ENCODE data around the gene LAMC3.
A peak's percentile ranks its signal among the peaks of the same experiment; 100 is the strongest.

Gene LAMC3

DNA sequence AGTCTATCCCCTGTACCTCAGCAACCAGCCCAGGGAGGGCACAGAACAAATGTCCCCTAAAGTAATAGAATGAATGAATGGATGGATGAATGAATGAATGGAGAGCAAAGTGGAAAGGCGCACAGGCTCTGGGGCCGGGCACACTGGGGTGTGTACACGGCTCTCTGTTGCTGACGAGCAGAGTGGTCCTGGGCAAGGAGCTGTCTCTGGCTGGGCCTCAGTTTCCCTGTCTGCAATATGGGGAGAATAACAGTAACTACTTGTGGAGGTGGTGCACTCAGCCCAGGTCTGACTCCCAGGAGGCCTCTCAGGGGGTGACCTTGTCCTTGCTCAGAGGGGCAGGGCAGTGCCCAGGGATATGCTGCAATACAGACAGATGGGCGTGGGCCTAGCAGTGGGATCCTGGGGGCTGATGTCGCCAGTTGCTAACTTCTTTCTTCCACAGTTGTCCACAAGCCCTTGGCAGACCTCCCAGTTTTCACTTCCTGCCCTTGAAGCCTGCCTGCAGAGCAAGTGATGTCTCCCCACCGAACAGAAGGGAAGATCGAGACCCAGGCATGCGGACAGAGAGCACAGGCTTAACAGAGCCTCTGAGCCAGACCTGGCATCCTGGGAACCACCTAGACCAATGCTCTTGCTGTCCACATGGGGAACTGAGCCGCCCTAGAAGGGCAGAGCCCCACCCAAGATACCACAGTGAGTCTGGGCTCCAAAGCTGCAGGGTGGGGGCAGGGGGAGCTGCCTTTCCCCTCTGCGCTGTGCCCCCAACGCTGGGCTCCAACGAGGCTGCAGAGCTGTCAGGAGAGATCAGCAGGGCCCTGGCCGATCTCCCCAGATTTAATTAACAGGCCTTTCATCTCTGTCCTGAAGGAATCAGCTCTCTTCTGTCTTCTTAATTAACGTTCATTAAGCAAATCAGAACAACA is 13.6 kb upstream of the LAMC3 start:
- TF ChIP-seq BACH2 (CRISPR knock-in tag; IDR thresholded peaks at IDR 0.05; ENCODE audit: borderline replicate concordance) (no peak), ZFP30 (CRISPR knock-in tag; IDR thresholded peaks at IDR 0.05) (no peak), ZNF70 (CRISPR knock-in tag; IDR thresholded peaks at IDR 0.05) (no peak), ZFP3 (CRISPR knock-in tag; IDR thresholded peaks at IDR 0.05) (no peak), RARB (CRISPR knock-in tag; IDR thresholded peaks at IDR 0.05) (no peak), ARNTL (CRISPR knock-in tag; IDR thresholded peaks at IDR 0.05; ENCODE audit: borderline replicate concordance, low read depth) (no peak), GLIS3 (CRISPR knock-in tag; IDR thresholded peaks at IDR 0.05) (no peak), ESRRG (CRISPR knock-in tag; IDR thresholded peaks at IDR 0.05) (no peak), TOX (CRISPR knock-in tag; IDR thresholded peaks at IDR 0.05; ENCODE audit: borderline replicate concordance) (no peak)
- TF ChIP-seq, protein P1, sequence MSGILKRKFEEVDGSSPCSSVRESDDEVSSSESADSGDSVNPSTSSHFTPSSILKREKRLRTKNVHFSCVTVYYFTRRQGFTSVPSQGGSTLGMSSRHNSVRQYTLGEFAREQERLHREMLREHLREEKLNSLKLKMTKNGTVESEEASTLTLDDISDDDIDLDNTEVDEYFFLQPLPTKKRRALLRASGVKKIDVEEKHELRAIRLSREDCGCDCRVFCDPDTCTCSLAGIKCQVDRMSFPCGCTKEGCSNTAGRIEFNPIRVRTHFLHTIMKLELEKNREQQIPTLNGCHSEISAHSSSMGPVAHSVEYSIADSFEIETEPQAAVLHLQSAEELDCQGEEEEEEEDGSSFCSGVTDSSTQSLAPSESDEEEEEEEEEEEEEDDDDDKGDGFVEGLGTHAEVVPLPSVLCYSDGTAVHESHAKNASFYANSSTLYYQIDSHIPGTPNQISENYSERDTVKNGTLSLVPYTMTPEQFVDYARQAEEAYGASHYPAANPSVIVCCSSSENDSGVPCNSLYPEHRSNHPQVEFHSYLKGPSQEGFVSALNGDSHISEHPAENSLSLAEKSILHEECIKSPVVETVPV (CRISPR knock-in tag; IDR thresholded peaks at IDR 0.05): no peak
- peak; percentile 18 for ATAC-seq

DNA sequence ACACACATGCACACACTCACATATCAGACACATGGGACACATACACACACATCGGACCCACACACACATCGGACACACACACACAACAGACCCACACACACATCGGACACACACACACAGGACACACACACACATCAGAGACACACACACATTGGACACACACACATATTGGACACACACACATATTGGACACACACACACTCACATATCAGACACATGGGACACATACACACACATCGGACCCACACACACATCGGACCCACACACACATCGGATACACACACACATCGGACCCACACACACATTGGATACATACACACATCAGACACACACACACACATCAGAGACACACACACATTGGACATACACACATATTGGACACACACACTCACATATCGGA is 12.8 kb upstream of the LAMC3 start:
- ATAC-seq: no peak
- TF ChIP-seq, protein P2, sequence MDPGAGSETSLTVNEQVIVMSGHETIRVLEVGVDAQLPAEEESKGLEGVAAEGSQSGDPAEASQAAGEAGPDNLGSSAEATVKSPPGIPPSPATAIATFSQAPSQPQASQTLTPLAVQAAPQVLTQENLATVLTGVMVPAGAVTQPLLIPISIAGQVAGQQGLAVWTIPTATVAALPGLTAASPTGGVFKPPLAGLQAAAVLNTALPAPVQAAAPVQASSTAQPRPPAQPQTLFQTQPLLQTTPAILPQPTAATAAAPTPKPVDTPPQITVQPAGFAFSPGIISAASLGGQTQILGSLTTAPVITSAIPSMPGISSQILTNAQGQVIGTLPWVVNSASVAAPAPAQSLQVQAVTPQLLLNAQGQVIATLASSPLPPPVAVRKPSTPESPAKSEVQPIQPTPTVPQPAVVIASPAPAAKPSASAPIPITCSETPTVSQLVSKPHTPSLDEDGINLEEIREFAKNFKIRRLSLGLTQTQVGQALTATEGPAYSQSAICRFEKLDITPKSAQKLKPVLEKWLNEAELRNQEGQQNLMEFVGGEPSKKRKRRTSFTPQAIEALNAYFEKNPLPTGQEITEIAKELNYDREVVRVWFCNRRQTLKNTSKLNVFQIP (CRISPR knock-in tag; IDR thresholded peaks at IDR 0.05; ENCODE audit: borderline replicate concordance, low read depth): no peak
- TF ChIP-seq SNAI2 (CRISPR knock-in tag; IDR thresholded peaks at IDR 0.05): no peak
- TF ChIP-seq, protein P3, sequence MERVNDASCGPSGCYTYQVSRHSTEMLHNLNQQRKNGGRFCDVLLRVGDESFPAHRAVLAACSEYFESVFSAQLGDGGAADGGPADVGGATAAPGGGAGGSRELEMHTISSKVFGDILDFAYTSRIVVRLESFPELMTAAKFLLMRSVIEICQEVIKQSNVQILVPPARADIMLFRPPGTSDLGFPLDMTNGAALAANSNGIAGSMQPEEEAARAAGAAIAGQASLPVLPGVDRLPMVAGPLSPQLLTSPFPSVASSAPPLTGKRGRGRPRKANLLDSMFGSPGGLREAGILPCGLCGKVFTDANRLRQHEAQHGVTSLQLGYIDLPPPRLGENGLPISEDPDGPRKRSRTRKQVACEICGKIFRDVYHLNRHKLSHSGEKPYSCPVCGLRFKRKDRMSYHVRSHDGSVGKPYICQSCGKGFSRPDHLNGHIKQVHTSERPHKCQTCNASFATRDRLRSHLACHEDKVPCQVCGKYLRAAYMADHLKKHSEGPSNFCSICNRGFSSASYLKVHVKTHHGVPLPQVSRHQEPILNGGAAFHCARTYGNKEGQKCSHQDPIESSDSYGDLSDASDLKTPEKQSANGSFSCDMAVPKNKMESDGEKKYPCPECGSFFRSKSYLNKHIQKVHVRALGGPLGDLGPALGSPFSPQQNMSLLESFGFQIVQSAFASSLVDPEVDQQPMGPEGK (CRISPR knock-in tag; IDR thresholded peaks at IDR 0.05; ENCODE audit: borderline replicate concordance): no peak
- no peak for TF ChIP-seq GLIS3 (CRISPR knock-in tag; IDR thresholded peaks at IDR 0.05)
- TF ChIP-seq, protein P1 (CRISPR knock-in tag; IDR thresholded peaks at IDR 0.05): no peak
- no peak for TF ChIP-seq TCF4 (CRISPR knock-in tag; IDR thresholded peaks at IDR 0.05; ENCODE audit: borderline replicate concordance)
- TF ChIP-seq CSDC2 (CRISPR knock-in tag; IDR thresholded peaks at IDR 0.05): no peak
- no peak for TF ChIP-seq ZNF565 (CRISPR knock-in tag; conservative IDR thresholded peaks at IDR 0.05; ENCODE audit: low read depth)
- TF ChIP-seq, protein P4, sequence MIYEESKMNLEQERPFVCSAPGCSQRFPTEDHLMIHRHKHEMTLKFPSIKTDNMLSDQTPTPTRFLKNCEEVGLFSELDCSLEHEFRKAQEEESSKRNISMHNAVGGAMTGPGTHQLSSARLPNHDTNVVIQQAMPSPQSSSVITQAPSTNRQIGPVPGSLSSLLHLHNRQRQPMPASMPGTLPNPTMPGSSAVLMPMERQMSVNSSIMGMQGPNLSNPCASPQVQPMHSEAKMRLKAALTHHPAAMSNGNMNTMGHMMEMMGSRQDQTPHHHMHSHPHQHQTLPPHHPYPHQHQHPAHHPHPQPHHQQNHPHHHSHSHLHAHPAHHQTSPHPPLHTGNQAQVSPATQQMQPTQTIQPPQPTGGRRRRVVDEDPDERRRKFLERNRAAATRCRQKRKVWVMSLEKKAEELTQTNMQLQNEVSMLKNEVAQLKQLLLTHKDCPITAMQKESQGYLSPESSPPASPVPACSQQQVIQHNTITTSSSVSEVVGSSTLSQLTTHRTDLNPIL (CRISPR knock-in tag; IDR thresholded peaks at IDR 0.05; ENCODE audit: low read depth): no peak
- TF ChIP-seq RARB (CRISPR knock-in tag; IDR thresholded peaks at IDR 0.05): no peak
- no peak for TF ChIP-seq PPARA (CRISPR knock-in tag; IDR thresholded peaks at IDR 0.05; ENCODE audit: borderline replicate concordance)
- TF ChIP-seq ZFP3 (CRISPR knock-in tag; IDR thresholded peaks at IDR 0.05): no peak
- no peak for TF ChIP-seq BACH2 (CRISPR knock-in tag; IDR thresholded peaks at IDR 0.05; ENCODE audit: borderline replicate concordance)
- TF ChIP-seq OSR1 (CRISPR knock-in tag; IDR thresholded peaks at IDR 0.05): no peak
- no peak for TF ChIP-seq ZNF8 (CRISPR knock-in tag; IDR thresholded peaks at IDR 0.05)
- TF ChIP-seq ZC3H10 (CRISPR knock-in tag; IDR thresholded peaks at IDR 0.05): no peak
- no peak for TF ChIP-seq TOX (CRISPR knock-in tag; IDR thresholded peaks at IDR 0.05; ENCODE audit: borderline replicate concordance)
- TF ChIP-seq, protein P5, sequence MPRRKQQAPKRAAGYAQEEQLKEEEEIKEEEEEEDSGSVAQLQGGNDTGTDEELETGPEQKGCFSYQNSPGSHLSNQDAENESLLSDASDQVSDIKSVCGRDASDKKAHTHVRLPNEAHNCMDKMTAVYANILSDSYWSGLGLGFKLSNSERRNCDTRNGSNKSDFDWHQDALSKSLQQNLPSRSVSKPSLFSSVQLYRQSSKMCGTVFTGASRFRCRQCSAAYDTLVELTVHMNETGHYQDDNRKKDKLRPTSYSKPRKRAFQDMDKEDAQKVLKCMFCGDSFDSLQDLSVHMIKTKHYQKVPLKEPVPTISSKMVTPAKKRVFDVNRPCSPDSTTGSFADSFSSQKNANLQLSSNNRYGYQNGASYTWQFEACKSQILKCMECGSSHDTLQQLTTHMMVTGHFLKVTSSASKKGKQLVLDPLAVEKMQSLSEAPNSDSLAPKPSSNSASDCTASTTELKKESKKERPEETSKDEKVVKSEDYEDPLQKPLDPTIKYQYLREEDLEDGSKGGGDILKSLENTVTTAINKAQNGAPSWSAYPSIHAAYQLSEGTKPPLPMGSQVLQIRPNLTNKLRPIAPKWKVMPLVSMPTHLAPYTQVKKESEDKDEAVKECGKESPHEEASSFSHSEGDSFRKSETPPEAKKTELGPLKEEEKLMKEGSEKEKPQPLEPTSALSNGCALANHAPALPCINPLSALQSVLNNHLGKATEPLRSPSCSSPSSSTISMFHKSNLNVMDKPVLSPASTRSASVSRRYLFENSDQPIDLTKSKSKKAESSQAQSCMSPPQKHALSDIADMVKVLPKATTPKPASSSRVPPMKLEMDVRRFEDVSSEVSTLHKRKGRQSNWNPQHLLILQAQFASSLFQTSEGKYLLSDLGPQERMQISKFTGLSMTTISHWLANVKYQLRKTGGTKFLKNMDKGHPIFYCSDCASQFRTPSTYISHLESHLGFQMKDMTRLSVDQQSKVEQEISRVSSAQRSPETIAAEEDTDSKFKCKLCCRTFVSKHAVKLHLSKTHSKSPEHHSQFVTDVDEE (CRISPR knock-in tag; IDR thresholded peaks at IDR 0.05): no peak
- no peak for TF ChIP-seq ZFP30 (CRISPR knock-in tag; IDR thresholded peaks at IDR 0.05)
